Stomach (tissue), 4 donors: ENCODE data around the gene HDAC2.

Source experiments
- EP300 ChIP-seq: sonication (generic); formaldehyde crosslinking; IDR thresholded peaks from one replicate; pipeline ENCODE4 v1.6.1; 2017; ENCODE audit warnings: antibody characterized with exemption
- POLR2A ChIP-seq, 4 donors: fragments of 450-650 bp; IDR thresholded peaks; one replicate each; pipeline ENCODE4 v1.6.1; 2016; ENCODE audit warnings: antibody characterized with exemption in 4 of 4, control low read depth in 2 of 4, mild to moderate bottlenecking in 1 of 4, moderate library complexity in 1 of 4
- POLR2AphosphoS5 ChIP-seq, 3 donors: sonication (generic); formaldehyde crosslinking; IDR thresholded peaks; one replicate each; pipeline ENCODE4 v1.6.1; 2016; ENCODE audit warnings: antibody characterized with exemption in 3 of 3
- TF ChIP-seq, protein P1 (sequence below), 7 experiments: fragments of 450-650 bp in 4 of 7; fragments of 200-600 bp in 3 of 7; sonication (generic) in 3 of 7; IDR thresholded peaks; one replicate each; pipeline ENCODE4 v1.5.1; 2016 to 2019; ENCODE audit warnings: antibody characterized with exemption in 7 of 7, control low read depth in 2 of 7, mild to moderate bottlenecking in 1 of 7

DNA sequence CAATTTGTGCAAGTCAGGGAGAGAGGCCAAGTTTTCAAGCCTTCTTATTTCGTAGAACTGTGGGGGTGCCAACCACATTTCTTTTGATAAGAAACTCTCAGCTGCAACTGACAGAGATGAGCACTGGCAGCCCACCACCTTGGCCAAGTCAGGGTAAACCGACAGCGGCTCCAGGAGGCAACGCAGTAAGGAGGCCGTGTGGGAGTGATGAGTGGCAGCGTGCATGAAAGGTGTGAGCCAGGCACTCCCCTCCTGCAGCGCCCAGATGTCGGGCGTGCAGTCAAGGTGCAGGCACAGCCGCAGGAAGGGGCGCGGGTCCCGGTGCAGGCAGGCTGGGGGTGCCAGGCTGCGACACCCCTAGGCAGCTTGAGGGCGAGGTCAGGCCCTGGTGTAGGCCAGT lies 49.2 kb upstream of the HDAC2 start:
- TF ChIP-seq POLR2A (IDR thresholded peaks at IDR 0.05) (no peak), POLR2AphosphoS5 (IDR thresholded peaks at IDR 0.05) (no peak), EP300 (no peak)
- TF ChIP-seq, protein P1, sequence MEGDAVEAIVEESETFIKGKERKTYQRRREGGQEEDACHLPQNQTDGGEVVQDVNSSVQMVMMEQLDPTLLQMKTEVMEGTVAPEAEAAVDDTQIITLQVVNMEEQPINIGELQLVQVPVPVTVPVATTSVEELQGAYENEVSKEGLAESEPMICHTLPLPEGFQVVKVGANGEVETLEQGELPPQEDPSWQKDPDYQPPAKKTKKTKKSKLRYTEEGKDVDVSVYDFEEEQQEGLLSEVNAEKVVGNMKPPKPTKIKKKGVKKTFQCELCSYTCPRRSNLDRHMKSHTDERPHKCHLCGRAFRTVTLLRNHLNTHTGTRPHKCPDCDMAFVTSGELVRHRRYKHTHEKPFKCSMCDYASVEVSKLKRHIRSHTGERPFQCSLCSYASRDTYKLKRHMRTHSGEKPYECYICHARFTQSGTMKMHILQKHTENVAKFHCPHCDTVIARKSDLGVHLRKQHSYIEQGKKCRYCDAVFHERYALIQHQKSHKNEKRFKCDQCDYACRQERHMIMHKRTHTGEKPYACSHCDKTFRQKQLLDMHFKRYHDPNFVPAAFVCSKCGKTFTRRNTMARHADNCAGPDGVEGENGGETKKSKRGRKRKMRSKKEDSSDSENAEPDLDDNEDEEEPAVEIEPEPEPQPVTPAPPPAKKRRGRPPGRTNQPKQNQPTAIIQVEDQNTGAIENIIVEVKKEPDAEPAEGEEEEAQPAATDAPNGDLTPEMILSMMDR (IDR thresholded peaks at IDR 0.05), result no peak
